OCI-LY7 (cell line): ENCODE results near the gene MPRIP.

Source experiments
- CTCF ChIP-seq: fragments of 200-600 bp; sonication (generic); conservative IDR thresholded peaks from 2 replicates; pipeline ENCODE4 v1.5.1; 2014; ENCODE audit warnings: mild to moderate bottlenecking, antibody characterized with exemption, low read length, moderate library complexity, mixed read lengths
- EZH2phosphoT487 ChIP-seq: fragments of 200-600 bp; sonication (generic); IDR thresholded peaks from 2 replicates; pipeline ENCODE4 v1.6.1; 2018; ENCODE audit warnings: low read depth, borderline replicate concordance, mild to moderate bottlenecking, mixed run types, antibody characterized with exemption, low read length, moderate library complexity, mixed read lengths

- no peak for TF ChIP-seq CTCF
- TF ChIP-seq EZH2phosphoT487: no peak
Observed at GRCh38 chr17:17241656-17242055, 199.4 kb downstream of the MPRIP start.
